HEK293T (cell line): ENCODE measurements around the gene ZSCAN10.

Experiments
- ARNT ChIP-seq: fragments of 450-650 bp; IDR thresholded peaks from 2 replicates; pipeline ENCODE4 v1.6.1; 2017; ENCODE audit warnings: mild to moderate bottlenecking
- BHLHE40 ChIP-seq: fragments of 450-650 bp; IDR thresholded peaks from 2 replicates; pipeline ENCODE4 v1.6.1; 2016; ENCODE audit warnings: mild to moderate bottlenecking, moderate library complexity, borderline replicate concordance
- CTBP1 ChIP-seq: fragments of 450-650 bp; IDR thresholded peaks from 2 replicates; pipeline ENCODE4 v1.6.1; 2016; ENCODE audit warnings: borderline replicate concordance
- ELF4 ChIP-seq: fragments of 450-650 bp; IDR thresholded peaks from 2 replicates; pipeline ENCODE4 v1.6.1; 2017; ENCODE audit warnings: antibody characterized with exemption
- FOXA1 ChIP-seq: fragments of 450-650 bp; IDR thresholded peaks from 2 replicates; pipeline ENCODE4 v1.6.1; 2016; ENCODE audit warnings: mild to moderate bottlenecking
- FOXK2 ChIP-seq: fragments of 450-650 bp; IDR thresholded peaks from 2 replicates; pipeline ENCODE4 v1.6.1; 2016; ENCODE audit warnings: mild to moderate bottlenecking
- FOXM1 ChIP-seq: fragments of 450-650 bp; IDR thresholded peaks from 2 replicates; pipeline ENCODE4 v1.6.1; 2017; ENCODE audit warnings: mild to moderate bottlenecking, borderline replicate concordance
- HDGF ChIP-seq: fragments of 450-650 bp; IDR thresholded peaks from 2 replicates; pipeline ENCODE4 v1.6.1; 2017; ENCODE audit warnings: antibody characterized with exemption, borderline replicate concordance
- L3MBTL2 ChIP-seq: fragments of 450-650 bp; conservative IDR thresholded peaks from 2 replicates; pipeline ENCODE4 v1.6.1; 2016; ENCODE audit warnings: mild to moderate bottlenecking
- NFRKB ChIP-seq: fragments of 450-650 bp; IDR thresholded peaks from 2 replicates; pipeline ENCODE4 v1.6.1; 2016; ENCODE audit warnings: mild to moderate bottlenecking, moderate library complexity
- PKNOX1 ChIP-seq: fragments of 450-650 bp; IDR thresholded peaks from 2 replicates; pipeline ENCODE4 v1.6.1; 2016
- SP1 ChIP-seq: fragments of 450-650 bp; IDR thresholded peaks from 2 replicates; pipeline ENCODE4 v1.6.1; 2017
- SUZ12 ChIP-seq: fragments of 450-650 bp; IDR thresholded peaks from 2 replicates; pipeline ENCODE4 v1.6.1; 2016; ENCODE audit warnings: mild to moderate bottlenecking
- TARDBP ChIP-seq: fragments of 450-650 bp; IDR thresholded peaks from 2 replicates; pipeline ENCODE4 v1.6.1; 2016

GRCh38 chr16:3051494-3051893 is 47.6 kb downstream of the ZSCAN10 start:
- TF ChIP-seq ARNT, result no peak
- no peak for TF ChIP-seq SUZ12
- TF ChIP-seq PKNOX1, result no peak
- no peak for TF ChIP-seq NFRKB
- TF ChIP-seq FOXA1, result no peak
- no peak for TF ChIP-seq SP1
- no peak for TF ChIP-seq BHLHE40
- TF ChIP-seq FOXK2, result no peak
- TF ChIP-seq TARDBP, result no peak
- no peak for TF ChIP-seq FOXM1
- no peak for TF ChIP-seq HDGF
- TF ChIP-seq ELF4, result no peak
- no peak for TF ChIP-seq CTBP1
- no peak for TF ChIP-seq L3MBTL2
